ENCODE results near the gene SERPINB1. TPM values are rescaled to one million over a fixed set of nuclear protein-coding genes. Genes with fewer than 3 reads are reported as not detected.
"Not testable (repeated sequence)": the region's sequence is repeated elsewhere in the genome, so short reads cannot be mapped to it uniquely, and the experiment has no call there.

The SERPINB1 gene
- total and polyA plus RNA-seq, 12 donors = 33.4 to 159 (median 60.7) TPM

DNA sequence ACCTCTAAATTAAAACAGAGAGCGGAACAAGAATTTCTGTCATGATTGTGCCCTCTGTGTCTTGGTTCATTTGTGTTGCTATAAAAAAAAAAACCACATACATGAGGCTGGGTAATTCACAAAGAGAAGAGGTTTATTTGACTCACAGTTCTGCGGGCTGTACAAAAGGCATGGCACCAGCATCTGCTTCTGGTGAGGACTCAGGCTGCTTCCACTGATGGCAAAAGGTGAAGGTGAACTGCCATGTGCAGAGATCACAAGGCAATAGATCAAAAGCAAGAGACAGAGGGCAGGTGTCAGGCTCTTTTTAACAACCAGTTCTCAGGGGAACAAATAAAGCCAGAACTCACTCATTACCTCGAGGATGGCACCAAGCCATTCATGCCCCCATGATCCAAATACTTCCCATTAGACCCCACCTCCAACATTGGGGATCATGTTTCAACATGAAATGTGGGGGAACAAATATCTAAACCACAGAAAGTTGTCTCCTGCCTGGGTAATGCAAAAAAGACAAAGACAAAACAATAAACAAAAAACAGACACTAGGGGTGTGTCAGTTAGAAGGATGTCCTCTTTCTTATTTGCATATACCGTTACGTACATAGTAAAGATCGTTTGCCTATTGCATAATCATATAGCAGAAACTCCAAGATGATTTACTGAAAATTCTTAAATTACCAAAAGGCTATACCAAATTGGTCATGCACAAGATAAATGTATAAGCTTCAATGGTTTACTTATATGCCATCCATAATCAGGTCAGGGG is 44.5 kb upstream of the SERPINB1 start:
- TF ChIP-seq POLR2A (IDR thresholded peaks at IDR 0.05) = no peak
- TF ChIP-seq, protein P1, sequence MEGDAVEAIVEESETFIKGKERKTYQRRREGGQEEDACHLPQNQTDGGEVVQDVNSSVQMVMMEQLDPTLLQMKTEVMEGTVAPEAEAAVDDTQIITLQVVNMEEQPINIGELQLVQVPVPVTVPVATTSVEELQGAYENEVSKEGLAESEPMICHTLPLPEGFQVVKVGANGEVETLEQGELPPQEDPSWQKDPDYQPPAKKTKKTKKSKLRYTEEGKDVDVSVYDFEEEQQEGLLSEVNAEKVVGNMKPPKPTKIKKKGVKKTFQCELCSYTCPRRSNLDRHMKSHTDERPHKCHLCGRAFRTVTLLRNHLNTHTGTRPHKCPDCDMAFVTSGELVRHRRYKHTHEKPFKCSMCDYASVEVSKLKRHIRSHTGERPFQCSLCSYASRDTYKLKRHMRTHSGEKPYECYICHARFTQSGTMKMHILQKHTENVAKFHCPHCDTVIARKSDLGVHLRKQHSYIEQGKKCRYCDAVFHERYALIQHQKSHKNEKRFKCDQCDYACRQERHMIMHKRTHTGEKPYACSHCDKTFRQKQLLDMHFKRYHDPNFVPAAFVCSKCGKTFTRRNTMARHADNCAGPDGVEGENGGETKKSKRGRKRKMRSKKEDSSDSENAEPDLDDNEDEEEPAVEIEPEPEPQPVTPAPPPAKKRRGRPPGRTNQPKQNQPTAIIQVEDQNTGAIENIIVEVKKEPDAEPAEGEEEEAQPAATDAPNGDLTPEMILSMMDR (IDR thresholded peaks at IDR 0.05) = no peak

DNA sequence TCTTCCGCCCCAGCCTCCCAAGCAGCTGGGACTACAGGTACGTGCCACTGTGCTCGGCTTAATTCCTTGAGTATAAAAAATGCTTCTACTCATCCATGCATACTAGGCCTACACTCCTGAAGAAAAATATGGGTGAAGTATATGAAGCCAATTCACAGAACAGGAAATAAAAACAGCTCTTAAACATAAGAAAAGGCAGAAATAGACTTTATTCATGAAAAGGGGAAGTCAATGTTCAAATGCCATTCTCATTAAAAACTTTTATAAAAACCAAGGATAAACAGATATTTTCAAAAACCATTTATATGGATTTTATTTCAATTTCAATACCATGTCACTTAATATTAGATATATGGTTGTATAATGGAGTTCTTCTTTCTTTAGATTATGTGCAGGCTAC is 43.1 kb upstream of the SERPINB1 start:
- intact Hi-C loops (cut with DNase I) = no loop called here
- no peak overlapping the region for H3K27ac ChIP-seq
- peaks cover 0 to 7% of the 10 kb centered on the region in 2 donors for H3K36me3 ChIP-seq (replicated peaks in 1 of 2)
- no peaks in the 10 kb centered on the region for H3K9me3 ChIP-seq (replicated peaks in 1 of 3)
- H3K27me3 ChIP-seq = no peaks in the 10 kb centered on the region
- DNase-seq = no peak
- 87 to 96% (median 91%) methylated on average over 3 of the region's 3 CpGs for WGBS, 4 donors
- H3K4me3 ChIP-seq = no peak overlapping the region
- H3K4me1 ChIP-seq (replicated peaks in 1 of 2) = no peaks in the 10 kb centered on the region
- TF ChIP-seq POLR2A (IDR thresholded peaks at IDR 0.05) = no peak
- TF ChIP-seq, protein P1 (IDR thresholded peaks at IDR 0.05) = no peak

More for the DNA sequence above, 44.5 kb upstream of the SERPINB1 start:
- H3K36me3 ChIP-seq (replicated peaks in 1 of 2) = peaks cover 0 to 20% of the 10 kb centered on the region in 2 donors
- 44 to 75% (median 64%) methylated on average over 6 of the region's 6 CpGs for WGBS, 4 donors
- intact Hi-C loops (cut with DNase I) = no loop called here
- H3K4me1 ChIP-seq (replicated peaks in 1 of 2) = no peaks in the 10 kb centered on the region
- no peak overlapping the region for H3K4me3 ChIP-seq
- H3K27me3 ChIP-seq = no peaks in the 10 kb centered on the region
- DNase-seq = no peak
- H3K9me3 ChIP-seq (replicated peaks in 1 of 3) = no peaks in the 10 kb centered on the region
- no peak overlapping the region for H3K27ac ChIP-seq

DNA sequence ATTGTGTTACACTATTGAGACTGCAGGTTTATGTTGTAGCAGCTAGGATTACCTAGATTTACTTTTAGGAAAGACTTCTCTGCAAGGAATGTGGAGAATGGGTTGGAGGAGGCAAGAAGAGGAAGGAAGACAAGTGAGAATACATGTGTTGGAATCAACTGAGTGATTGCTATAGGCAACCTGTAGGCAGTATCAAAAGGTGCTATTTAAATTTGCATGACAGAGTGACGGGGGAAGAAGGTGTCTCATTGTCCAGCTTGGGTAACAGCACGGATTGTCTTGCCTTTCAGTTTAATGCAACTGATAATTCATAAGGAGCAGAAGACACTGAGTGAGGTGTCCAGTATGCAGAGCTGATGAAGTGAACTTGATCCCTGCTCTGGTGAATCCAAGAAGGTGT is 42.0 kb upstream of the SERPINB1 start:
- H3K9me3 ChIP-seq (replicated peaks in 1 of 3) = no peaks in the 10 kb centered on the region
- no peak overlapping the region for H3K4me3 ChIP-seq
- intact Hi-C loops (cut with DNase I) = no loop called here
- 88 to 100% (median 96%) methylated on average over 2 of the region's 2 CpGs for WGBS, 4 donors
- TF ChIP-seq, protein P1 (IDR thresholded peaks at IDR 0.05) = no peak
- no peak for TF ChIP-seq POLR2A (IDR thresholded peaks at IDR 0.05)
- no peaks in the 10 kb centered on the region for H3K36me3 ChIP-seq (replicated peaks in 1 of 2)
- no peak overlapping the region for H3K27ac ChIP-seq
- H3K4me1 ChIP-seq (replicated peaks in 1 of 2) = no peaks in the 10 kb centered on the region
- no peaks in the 10 kb centered on the region for H3K27me3 ChIP-seq
- no peak for DNase-seq

DNA sequence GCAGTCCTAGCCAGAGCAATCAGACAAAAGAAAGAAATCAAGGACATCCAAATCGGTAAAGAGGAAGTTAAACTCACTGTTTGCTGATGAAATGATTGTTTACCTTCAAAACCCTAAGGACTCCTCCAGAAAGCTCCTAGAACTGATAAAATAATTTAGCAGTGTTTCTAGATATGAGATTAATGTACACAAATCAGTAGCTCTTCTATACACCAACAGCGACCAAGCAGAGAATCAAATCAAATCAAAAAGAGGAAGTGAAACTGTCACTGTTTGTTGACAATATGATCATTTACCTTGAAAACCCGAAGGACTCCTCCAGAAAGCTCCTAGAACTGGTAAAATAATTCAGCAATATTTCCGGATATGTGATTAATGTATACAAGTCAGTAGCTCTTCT is 39.8 kb upstream of the SERPINB1 start:
- intact Hi-C loops (cut with DNase I) = no loop called here
- WGBS, 4 donors = 34 to 50% (median 41%) methylated on average over 4 of the region's 4 CpGs
- Histone ChIP-seq H3K4me1 (replicated peaks in 1 of 2) (peaks cover 10 to 15% of the 10 kb centered on the region in 2 donors), H3K36me3 (replicated peaks in 1 of 2) (no peaks in the 10 kb centered on the region), H3K4me3 (no peak overlapping the region), H3K27me3 (no peaks in the 10 kb centered on the region), H3K27ac (no peak overlapping the region), H3K9me3 (replicated peaks in 1 of 3) (no peaks in the 10 kb centered on the region)
- DNase-seq = no peak
- TF ChIP-seq, protein P1 (IDR thresholded peaks at IDR 0.05) = no peak
- no peak for TF ChIP-seq POLR2A (IDR thresholded peaks at IDR 0.05)

DNA sequence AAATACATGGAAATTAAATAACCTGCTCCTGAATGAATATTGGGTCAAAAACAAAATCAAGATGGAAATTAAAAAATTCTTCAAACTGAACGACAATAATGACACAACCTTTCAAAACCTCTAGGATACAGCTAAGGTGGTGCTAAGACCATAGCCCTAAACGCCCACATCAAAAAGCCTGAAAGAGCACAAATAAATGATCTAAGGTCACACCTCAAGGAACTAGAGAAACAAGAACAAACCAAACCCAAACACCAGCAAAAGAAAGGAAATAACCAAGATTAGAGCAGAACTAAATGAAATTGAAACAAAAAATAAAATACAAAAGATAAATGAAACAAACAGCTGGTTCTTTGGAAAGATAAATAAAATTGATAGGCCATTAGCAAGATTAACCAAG is 38.5 kb upstream of the SERPINB1 start:
- intact Hi-C loops (cut with DNase I); H3K4me3 ChIP-seq; H3K27ac ChIP-seq; DNase-seq; H3K9me3 ChIP-seq (replicated peaks in 1 of 3); H3K27me3 ChIP-seq; H3K36me3 ChIP-seq (replicated peaks in 1 of 2): not testable (repeated sequence)
- WGBS, 4 donors = 63 to 93% (median 80%) methylated on average over 2 of the region's 2 CpGs
- peaks cover 10 to 17% of the 10 kb centered on the region in 2 donors for H3K4me1 ChIP-seq (replicated peaks in 1 of 2)

Measured in adrenal gland (tissue), 12 donors.